Osteoblast (primary cell): ENCODE data around the gene SSU72. TPM values are rescaled to one million over a fixed set of nuclear protein-coding genes. Genes with fewer than 3 reads are reported as not detected.

Experiments
- DNase-seq: peaks from one replicate; pipeline ENCODE4 v3.0.0; 2011; ENCODE audit warnings: low spot score, mixed read lengths; ENCODE audit not compliant: insufficient read length; ENCODE audit errors: missing footprints
- H2AFZ ChIP-seq: 2 replicates; pipeline ENCODE4 v1.6.0; 2011; ENCODE audit warnings: mild to moderate bottlenecking, low read length
- H3K27ac ChIP-seq: 2 replicates; pipeline ENCODE4 v1.5.1; 2011; ENCODE audit warnings: mild to moderate bottlenecking, low read depth, low read length, moderate library complexity
- H3K27me3 ChIP-seq: 2 replicates; pipeline ENCODE4 v1.6.0; 2012; ENCODE audit warnings: mild to moderate bottlenecking, control low read depth, inconsistent platforms, low read length, moderate library complexity; ENCODE audit not compliant: insufficient read depth
- H3K36me3 ChIP-seq: 2 replicates; pipeline ENCODE4 v1.5.1; 2011; ENCODE audit warnings: mild to moderate bottlenecking, low read length, control low read depth, moderate library complexity; ENCODE audit not compliant: insufficient read depth
- H3K4me1 ChIP-seq: 2 replicates; pipeline ENCODE4 v1.5.1; 2011; ENCODE audit warnings: mild to moderate bottlenecking, low read length, control low read depth, moderate library complexity; ENCODE audit not compliant: insufficient read depth
- H3K4me2 ChIP-seq: 2 replicates; pipeline ENCODE4 v1.6.0; 2011; ENCODE audit warnings: mild to moderate bottlenecking, low read length; ENCODE audit not compliant: insufficient read depth
- H3K4me3 ChIP-seq: fragments of 200-600 bp; sonication (generic); 3 replicates; pipeline ENCODE4 v1.5.1; 2012; ENCODE audit warnings: mild to moderate bottlenecking, low read length, inconsistent platforms; ENCODE audit not compliant: insufficient read depth
- H3K79me2 ChIP-seq: 2 replicates; pipeline ENCODE4 v1.6.0; 2012; ENCODE audit warnings: mild to moderate bottlenecking, low read length, control low read depth, inconsistent platforms; ENCODE audit not compliant: insufficient read depth
- H3K9me3 ChIP-seq: 2 replicates; pipeline ENCODE4 v1.5.1; 2011; ENCODE audit warnings: low read depth, low read length, control low read depth
- H4K20me1 ChIP-seq: 2 replicates; pipeline ENCODE4 v1.6.0; 2012; ENCODE audit warnings: mild to moderate bottlenecking, low read length, control low read depth; ENCODE audit not compliant: insufficient read depth
- CTCF ChIP-seq: IDR thresholded peaks from 2 replicates; pipeline ENCODE4 v1.5.1; 2011; ENCODE audit warnings: mild to moderate bottlenecking, low read depth, low read length, moderate library complexity; ENCODE audit errors: extremely low read depth
- total RNA-seq: library from RNA; depleted of rRNA; stranded (reverse); fragments of >200 nt; gene quantifications from 2 replicates; pipeline ENCODE4 v1.2.3, GENCODE V29; 2012

The SSU72 gene
- total RNA-seq, 1 donor = 73.1 TPM

GRCh38 chr1:1599935-1600860, 25.5 kb upstream of the SSU72 start, which contains the start of gene FNDC10:
Gene FNDC10 (minus strand): TSS chr1:1600135. CDS start chr1:1600015, 120 bp downstream.
- no peak within 1 kb of the TSS for H3K4me3 ChIP-seq
- peaks cover 52% of the 10 kb centered on the region for H3K27me3 ChIP-seq
- H3K79me2 ChIP-seq = no peaks in the 10 kb centered on the region
- H3K27ac ChIP-seq = no peak within 1 kb of the TSS
- H3K4me2 ChIP-seq = no peak within 1 kb of the TSS
- no peaks in the 10 kb centered on the region for H3K4me1 ChIP-seq
- H3K9me3 ChIP-seq = no peaks in the 10 kb centered on the region
- H4K20me1 ChIP-seq = peaks cover 4% of the 10 kb centered on the region
- peak; percentile 91 for DNase-seq
- no peaks in the 10 kb centered on the region for H3K36me3 ChIP-seq
- no peak within 1 kb of the TSS for H2AFZ ChIP-seq
- no peak for TF ChIP-seq CTCF

- Histone ChIP-seq H2AFZ (no peak overlapping the region), H3K79me2 (no peaks in the 10 kb centered on the region), H3K9me3 (no peaks in the 10 kb centered on the region), H3K4me1 (no peaks in the 10 kb centered on the region), H3K27me3 (peaks cover 52% of the 10 kb centered on the region), H3K4me2 (no peak overlapping the region), H3K4me3 (no peak overlapping the region), H4K20me1 (peaks cover 4% of the 10 kb centered on the region), H3K27ac (no peak overlapping the region), H3K36me3 (no peaks in the 10 kb centered on the region)
- TF ChIP-seq CTCF = no peak
- peak; percentile 98 for DNase-seq
Observed at GRCh38 chr1:1599030-1599934, 24.6 kb upstream of the SSU72 start.

- peak; percentile 86 for DNase-seq
- peaks cover 52% of the 10 kb centered on the region for H3K27me3 ChIP-seq
- no peaks in the 10 kb centered on the region for H3K36me3 ChIP-seq
- H2AFZ ChIP-seq = no peak overlapping the region
- H3K9me3 ChIP-seq = no peaks in the 10 kb centered on the region
- H3K79me2 ChIP-seq = no peaks in the 10 kb centered on the region
- no peak overlapping the region for H3K4me3 ChIP-seq
- no peak overlapping the region for H3K27ac ChIP-seq
- TF ChIP-seq CTCF = no peak
- H3K4me1 ChIP-seq = no peaks in the 10 kb centered on the region
- H3K4me2 ChIP-seq = no peak overlapping the region
- H4K20me1 ChIP-seq = peaks cover 4% of the 10 kb centered on the region
Observed at GRCh38 chr1:1598720-1599029, 24.0 kb upstream of the SSU72 start.
